Central memory CD8-positive, alpha-beta T cell (primary cell): ENCODE measurements around the gene FNBP1L.
"Not testable (repeated sequence)": the region's sequence is repeated elsewhere in the genome, so short reads cannot be mapped to it uniquely, and the experiment has no call there.

Source experiments
- ATAC-seq: fragments of 150-1000 bp; cut with Tn5 transposase; replicated peaks from 2 replicates; pipeline ENCODE4 v1.10.0; 2022; ENCODE audit warnings: mild to moderate bottlenecking, moderate FRiP score, moderate number of reproducible peaks; ENCODE audit not compliant: poor library complexity, severe bottlenecking; ENCODE audit errors: extremely low read depth
- DNase-seq, 2 donors: peaks; one replicate each; pipeline ENCODE4 v3.0.0; 2021; ENCODE audit warnings: low spot score in 2 of 2
- H3K27ac Mint-ChIP-seq: one replicate; pipeline ENCODE4 v1.8.0; 2022; ENCODE audit warnings: low read depth, mild to moderate bottlenecking, moderate library complexity, mixed read lengths
- H3K27me3 Mint-ChIP-seq: one replicate; pipeline ENCODE4 v1.8.0; 2022; ENCODE audit warnings: mixed read lengths
- H3K36me3 Mint-ChIP-seq: one replicate; pipeline ENCODE4 v1.8.0; 2022; ENCODE audit warnings: mild to moderate bottlenecking, moderate library complexity, mixed read lengths; ENCODE audit not compliant: insufficient read depth
- H3K4me1 Mint-ChIP-seq: one replicate; pipeline ENCODE4 v1.8.0; 2022; ENCODE audit warnings: mixed read lengths
- H3K4me3 Mint-ChIP-seq: one replicate; pipeline ENCODE4 v1.8.0; 2022; ENCODE audit warnings: mild to moderate bottlenecking, moderate library complexity, mixed read lengths
- H3K9me3 Mint-ChIP-seq: one replicate; pipeline ENCODE4 v1.8.0; 2022; ENCODE audit warnings: mixed read lengths

The FNBP1L gene

GRCh38 chr1:93581917-93582850, 134.3 kb downstream of the FNBP1L start:
- Mint-ChIP-seq H3K27ac (no peak overlapping the region), H3K27me3 (no peaks in the 10 kb centered on the region), H3K36me3 (peaks cover 2% of the 10 kb centered on the region), H3K9me3 (no peaks in the 10 kb centered on the region), H3K4me1 (no peaks in the 10 kb centered on the region), H3K4me3 (no peak overlapping the region)
- DNase-seq (no peak), ATAC-seq (no peak)

GRCh38 chr1:93584261-93585003, 136.5 kb downstream of the FNBP1L start:
- Mint-ChIP-seq H3K4me1 (no peaks in the 10 kb centered on the region), H3K27ac (no peak overlapping the region), H3K36me3 (peaks cover 1% of the 10 kb centered on the region), H3K9me3 (no peaks in the 10 kb centered on the region), H3K4me3 (no peak overlapping the region), H3K27me3 (no peaks in the 10 kb centered on the region)
- no peak for ATAC-seq
- no peak for DNase-seq

GRCh38 chr1:93585059-93585966, 137.4 kb downstream of the FNBP1L start:
- no peaks in the 10 kb centered on the region for H3K9me3 Mint-ChIP-seq
- H3K36me3 Mint-ChIP-seq: peaks cover 1% of the 10 kb centered on the region
- DNase-seq (no peak), ATAC-seq (no peak)
- H3K4me1 Mint-ChIP-seq: no peaks in the 10 kb centered on the region
- no peak overlapping the region for H3K4me3 Mint-ChIP-seq
- no peaks in the 10 kb centered on the region for H3K27me3 Mint-ChIP-seq
- H3K27ac Mint-ChIP-seq: no peak overlapping the region

GRCh38 chr1:93587354-93587753, 139.4 kb downstream of the FNBP1L start:
- Mint-ChIP-seq H3K4me1 (peaks cover 5% of the 10 kb centered on the region), H3K27me3 (no peaks in the 10 kb centered on the region), H3K36me3 (peaks cover 1% of the 10 kb centered on the region), H3K27ac (no peak overlapping the region), H3K4me3 (no peak overlapping the region), H3K9me3 (no peaks in the 10 kb centered on the region)
- DNase-seq: no peak
- no peak for ATAC-seq

GRCh38 chr1:93588206-93588605, 140.3 kb downstream of the FNBP1L start:
- Mint-ChIP-seq H3K27me3 (no peaks in the 10 kb centered on the region), H3K4me3 (no peak overlapping the region), H3K27ac (no peak overlapping the region), H3K9me3 (no peaks in the 10 kb centered on the region), H3K4me1 (peaks cover 5% of the 10 kb centered on the region), H3K36me3 (peaks cover 1% of the 10 kb centered on the region)
- ATAC-seq (no peak), DNase-seq (no peak)

GRCh38 chr1:93588955-93589354, 141.0 kb downstream of the FNBP1L start:
- Mint-ChIP-seq H3K4me1 (peaks cover 5% of the 10 kb centered on the region), H3K4me3 (no peak overlapping the region), H3K27me3 (peaks cover under 1% of the 10 kb centered on the region), H3K36me3 (peaks cover 1% of the 10 kb centered on the region), H3K27ac (no peak overlapping the region), H3K9me3 (no peaks in the 10 kb centered on the region)
- no peak for DNase-seq
- no peak for ATAC-seq

GRCh38 chr1:93591291-93591675, 143.4 kb downstream of the FNBP1L start:
- not testable (repeated sequence) for ATAC-seq, H3K36me3 Mint-ChIP-seq, H3K4me3 Mint-ChIP-seq, H3K4me1 Mint-ChIP-seq, H3K9me3 Mint-ChIP-seq, H3K27ac Mint-ChIP-seq, DNase-seq
- peaks cover 16% of the 10 kb centered on the region for H3K27me3 Mint-ChIP-seq

- ATAC-seq: no peak
- Mint-ChIP-seq H3K4me1 (peaks cover 5% of the 10 kb centered on the region), H3K36me3 (peaks cover 1% of the 10 kb centered on the region), H3K27ac (no peak overlapping the region), H3K27me3 (peaks cover 16% of the 10 kb centered on the region), H3K4me3 (peak overlapping the region; percentile 41), H3K9me3 (no peaks in the 10 kb centered on the region)
- no peak for DNase-seq
Measured at GRCh38 chr1:93591676-93592550, 144.0 kb downstream of the FNBP1L start.

- peaks cover 1% of the 10 kb centered on the region for H3K36me3 Mint-ChIP-seq
- H3K4me1 Mint-ChIP-seq: peaks cover 5% of the 10 kb centered on the region
- H3K9me3 Mint-ChIP-seq: no peaks in the 10 kb centered on the region
- H3K4me3 Mint-ChIP-seq: no peak overlapping the region
- no peak for ATAC-seq
- DNase-seq: no peak
- peaks cover 19% of the 10 kb centered on the region for H3K27me3 Mint-ChIP-seq
- H3K27ac Mint-ChIP-seq: no peak overlapping the region
Measured at GRCh38 chr1:93592551-93592949, 144.6 kb downstream of the FNBP1L start.

GRCh38 chr1:93593854-93594602, 146.1 kb downstream of the FNBP1L start:
- Mint-ChIP-seq H3K36me3 (peaks cover 1% of the 10 kb centered on the region), H3K4me1 (peaks cover 5% of the 10 kb centered on the region), H3K4me3 (no peak overlapping the region), H3K9me3 (no peaks in the 10 kb centered on the region), H3K27ac (no peak overlapping the region), H3K27me3 (peaks cover 34% of the 10 kb centered on the region)
- no peak for ATAC-seq
- no peak for DNase-seq

- Mint-ChIP-seq H3K9me3 (no peaks in the 10 kb centered on the region), H3K36me3 (no peaks in the 10 kb centered on the region), H3K4me3 (no peak overlapping the region), H3K27ac (no peak overlapping the region), H3K27me3 (peaks cover 37% of the 10 kb centered on the region), H3K4me1 (peaks cover 5% of the 10 kb centered on the region)
- ATAC-seq (no peak), DNase-seq (no peak)
Measured at GRCh38 chr1:93594603-93594880, 146.6 kb downstream of the FNBP1L start.
